Esophagus muscularis mucosa (tissue), 3 donors: Measurements from ENCODE around the gene TMEM240.

Experiments
- POLR2A ChIP-seq: fragments of 450-650 bp; IDR thresholded peaks from one replicate; pipeline ENCODE4 v1.6.1; 2017; ENCODE audit warnings: antibody characterized with exemption, moderate library complexity, mild to moderate bottlenecking, low read depth
- TF ChIP-seq, protein P1 (sequence below), 3 experiments: fragments of 200-600 bp in 2 of 3; fragments of 450-650 bp in 1 of 3; sonication (generic) in 2 of 3; IDR thresholded peaks; one replicate each; pipeline ENCODE4 v1.5.1; 2017 to 2019; ENCODE audit warnings: antibody characterized with exemption in 3 of 3, mild to moderate bottlenecking in 2 of 3, moderate library complexity in 1 of 3

GRCh38 chr1:1538334-1538733 lies 2.1 kb downstream of the TMEM240 start:
- TF ChIP-seq, protein P1, sequence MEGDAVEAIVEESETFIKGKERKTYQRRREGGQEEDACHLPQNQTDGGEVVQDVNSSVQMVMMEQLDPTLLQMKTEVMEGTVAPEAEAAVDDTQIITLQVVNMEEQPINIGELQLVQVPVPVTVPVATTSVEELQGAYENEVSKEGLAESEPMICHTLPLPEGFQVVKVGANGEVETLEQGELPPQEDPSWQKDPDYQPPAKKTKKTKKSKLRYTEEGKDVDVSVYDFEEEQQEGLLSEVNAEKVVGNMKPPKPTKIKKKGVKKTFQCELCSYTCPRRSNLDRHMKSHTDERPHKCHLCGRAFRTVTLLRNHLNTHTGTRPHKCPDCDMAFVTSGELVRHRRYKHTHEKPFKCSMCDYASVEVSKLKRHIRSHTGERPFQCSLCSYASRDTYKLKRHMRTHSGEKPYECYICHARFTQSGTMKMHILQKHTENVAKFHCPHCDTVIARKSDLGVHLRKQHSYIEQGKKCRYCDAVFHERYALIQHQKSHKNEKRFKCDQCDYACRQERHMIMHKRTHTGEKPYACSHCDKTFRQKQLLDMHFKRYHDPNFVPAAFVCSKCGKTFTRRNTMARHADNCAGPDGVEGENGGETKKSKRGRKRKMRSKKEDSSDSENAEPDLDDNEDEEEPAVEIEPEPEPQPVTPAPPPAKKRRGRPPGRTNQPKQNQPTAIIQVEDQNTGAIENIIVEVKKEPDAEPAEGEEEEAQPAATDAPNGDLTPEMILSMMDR (IDR thresholded peaks at IDR 0.05), result no peak
- TF ChIP-seq POLR2A, result no peak
